Transverse colon (tissue), 4 donors: ENCODE measurements around the gene ITPKB.

Source experiments
- POLR2A ChIP-seq: fragments of 450-650 bp; IDR thresholded peaks from one replicate; pipeline ENCODE4 v1.6.1; 2016; ENCODE audit warnings: antibody characterized with exemption, mild to moderate bottlenecking, moderate library complexity
- POLR2AphosphoS5 ChIP-seq, 3 donors: sonication (generic); formaldehyde crosslinking; IDR thresholded peaks; one replicate each; pipeline ENCODE4 v1.6.1; 2016; ENCODE audit warnings: antibody characterized with exemption in 3 of 3
- TF ChIP-seq, protein P1 (sequence below), 5 experiments: fragments of 200-600 bp in 3 of 5; fragments of 450-650 bp in 2 of 5; sonication (generic) in 3 of 5; IDR thresholded peaks; 1 replicate in 2 of 5; 2 replicates in 3 of 5; pipeline ENCODE4 v1.5.1; 2016 to 2017; ENCODE audit warnings: antibody characterized with exemption in 5 of 5, inconsistent platforms in 3 of 5, mild to moderate bottlenecking in 2 of 5, moderate library complexity in 1 of 5

DNA sequence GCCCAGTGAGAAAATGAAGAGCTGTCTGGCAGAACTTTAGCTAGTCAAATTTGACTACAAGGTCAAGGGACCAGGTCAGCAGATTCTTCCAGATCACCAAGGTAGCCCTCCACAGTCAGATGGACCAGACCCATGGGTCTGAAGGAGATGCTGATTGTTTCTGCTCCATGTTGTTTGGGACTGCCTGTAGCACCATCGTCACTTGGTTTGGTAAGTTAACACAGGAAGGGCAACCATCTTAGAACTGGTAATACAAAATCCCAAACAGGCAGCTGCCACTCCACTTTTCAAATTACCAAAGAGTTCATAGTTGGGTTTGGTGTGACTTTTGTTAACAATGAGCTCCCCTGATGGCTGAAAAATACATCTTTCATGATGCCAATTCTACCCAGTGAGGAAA lies 9.0 kb downstream of the ITPKB start:
- no peak for TF ChIP-seq POLR2AphosphoS5 (IDR thresholded peaks at IDR 0.05)
- TF ChIP-seq POLR2A: no peak
- TF ChIP-seq, protein P1, sequence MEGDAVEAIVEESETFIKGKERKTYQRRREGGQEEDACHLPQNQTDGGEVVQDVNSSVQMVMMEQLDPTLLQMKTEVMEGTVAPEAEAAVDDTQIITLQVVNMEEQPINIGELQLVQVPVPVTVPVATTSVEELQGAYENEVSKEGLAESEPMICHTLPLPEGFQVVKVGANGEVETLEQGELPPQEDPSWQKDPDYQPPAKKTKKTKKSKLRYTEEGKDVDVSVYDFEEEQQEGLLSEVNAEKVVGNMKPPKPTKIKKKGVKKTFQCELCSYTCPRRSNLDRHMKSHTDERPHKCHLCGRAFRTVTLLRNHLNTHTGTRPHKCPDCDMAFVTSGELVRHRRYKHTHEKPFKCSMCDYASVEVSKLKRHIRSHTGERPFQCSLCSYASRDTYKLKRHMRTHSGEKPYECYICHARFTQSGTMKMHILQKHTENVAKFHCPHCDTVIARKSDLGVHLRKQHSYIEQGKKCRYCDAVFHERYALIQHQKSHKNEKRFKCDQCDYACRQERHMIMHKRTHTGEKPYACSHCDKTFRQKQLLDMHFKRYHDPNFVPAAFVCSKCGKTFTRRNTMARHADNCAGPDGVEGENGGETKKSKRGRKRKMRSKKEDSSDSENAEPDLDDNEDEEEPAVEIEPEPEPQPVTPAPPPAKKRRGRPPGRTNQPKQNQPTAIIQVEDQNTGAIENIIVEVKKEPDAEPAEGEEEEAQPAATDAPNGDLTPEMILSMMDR (IDR thresholded peaks at IDR 0.05): no peak
